ENCODE measurements around the gene CHIC1.
"Not testable (repeated sequence)": the region's sequence is repeated elsewhere in the genome, so short reads cannot be mapped to it uniquely, and the experiment has no call there.

Gene CHIC1

GRCh38 chrX:73562984-73563737 is at the start of gene CHIC1:
Gene CHIC1 (plus strand): TSS chrX:73563197. CDS start chrX:73563285, 88 bp downstream.
- no peak for DNase-seq (ENCODE audit: low read depth)

- DNase-seq (ENCODE audit: low read depth) = not testable (repeated sequence)
Measured at GRCh38 chrX:73522823-73523222, 40.2 kb upstream of the CHIC1 start.

GRCh38 chrX:73524906-73525305 is 38.1 kb upstream of the CHIC1 start:
- no peak for DNase-seq (ENCODE audit: low read depth)

GRCh38 chrX:73525928-73526690 is 36.9 kb upstream of the CHIC1 start:
- no peak for DNase-seq (ENCODE audit: low read depth)

GRCh38 chrX:73531655-73532054 is 31.3 kb upstream of the CHIC1 start:
- not testable (repeated sequence) for DNase-seq (ENCODE audit: low read depth)

GRCh38 chrX:73556159-73556558 is 6.8 kb upstream of the CHIC1 start:
- DNase-seq (ENCODE audit: low read depth) = no peak

GRCh38 chrX:73561801-73562200 is 1.2 kb upstream of the CHIC1 start:
- no peak for DNase-seq (ENCODE audit: low read depth)

- no peak for DNase-seq (ENCODE audit: low read depth)
Measured at GRCh38 chrX:73562458-73562857, 539 bp upstream of the CHIC1 start.

GRCh38 chrX:73563738-73564068 is 706 bp downstream of the CHIC1 start:
- no peak for DNase-seq (ENCODE audit: low read depth)

GRCh38 chrX:73577361-73577760 is 14.4 kb downstream of the CHIC1 start:
- DNase-seq (ENCODE audit: low read depth) = peak; percentile 38

GRCh38 chrX:73581002-73581628 is 18.1 kb downstream of the CHIC1 start:
- DNase-seq (ENCODE audit: low read depth) = no peak

- not testable (repeated sequence) for DNase-seq (ENCODE audit: low read depth)
Measured at GRCh38 chrX:73597758-73598157, 34.8 kb downstream of the CHIC1 start.

- no peak for DNase-seq (ENCODE audit: low read depth)
Measured at GRCh38 chrX:73615022-73615421, 52.0 kb downstream of the CHIC1 start.

- DNase-seq (ENCODE audit: low read depth) = not testable (repeated sequence)
Measured at GRCh38 chrX:73641669-73642068, 78.7 kb downstream of the CHIC1 start.

GRCh38 chrX:73647212-73647611 is 84.2 kb downstream of the CHIC1 start:
- DNase-seq (ENCODE audit: low read depth) = no peak

- DNase-seq (ENCODE audit: low read depth) = no peak
Measured at GRCh38 chrX:73647632-73648322, 84.8 kb downstream of the CHIC1 start.

GRCh38 chrX:73661322-73661721 is 98.3 kb downstream of the CHIC1 start:
- DNase-seq (ENCODE audit: low read depth) = not testable (repeated sequence)

- DNase-seq (ENCODE audit: low read depth) = no peak
Measured at GRCh38 chrX:73668779-73669178, 105.8 kb downstream of the CHIC1 start.

GRCh38 chrX:73681408-73681807 is 118.4 kb downstream of the CHIC1 start:
- DNase-seq (ENCODE audit: low read depth) = no peak

- peak; percentile 8 for DNase-seq (ENCODE audit: low read depth)
Measured at GRCh38 chrX:73683236-73683859, 120.4 kb downstream of the CHIC1 start.

GRCh38 chrX:73707014-73707413 is 144.0 kb downstream of the CHIC1 start:
- DNase-seq (ENCODE audit: low read depth) = not testable (repeated sequence)

GRCh38 chrX:73728602-73729001 is 165.6 kb downstream of the CHIC1 start:
- DNase-seq (ENCODE audit: low read depth) = no peak
